Natural killer cell (primary cell): ENCODE results near the gene SLC35F3. TPM values are rescaled to one million over a fixed set of nuclear protein-coding genes. Genes with fewer than 3 reads are reported as not detected.

Experiments used
- ATAC-seq, 3 donors: fragments of 150-1000 bp in 2 of 3; fragments of 200-7000 bp in 1 of 3; cut with Tn5 transposase; 1 replicate in 1 of 3; 2 replicates in 2 of 3; pipeline ENCODE4 v1.10.0; 2021; ENCODE audit warnings: mild to moderate bottlenecking in 2 of 3, moderate library complexity in 2 of 3
- DNase-seq, 2 donors: peaks; one replicate each; pipeline versions ENCODE4 v3.0.0 to v3.0.0-alpha.2; 2013 to 2021; ENCODE audit warnings: mixed read lengths in 1 of 2
- H3K27ac ChIP-seq: one replicate; pipeline ENCODE4 v1.5.1; 2013; ENCODE audit warnings: mild to moderate bottlenecking, low read length
- H3K27me3 ChIP-seq: one replicate; pipeline ENCODE4 v1.6.1; 2013; ENCODE audit warnings: low read length; ENCODE audit not compliant: control insufficient read depth, insufficient read depth
- H3K36me3 ChIP-seq: one replicate; pipeline ENCODE4 v1.6.1; 2013; ENCODE audit warnings: low read length; ENCODE audit not compliant: control insufficient read depth, insufficient read depth
- H3K4me1 ChIP-seq: one replicate; pipeline ENCODE4 v1.6.1; 2013; ENCODE audit warnings: low read length; ENCODE audit not compliant: control insufficient read depth, insufficient read depth
- H3K4me3 ChIP-seq: one replicate; pipeline ENCODE4 v1.5.1; 2013; ENCODE audit warnings: low read length
- H3K9me3 ChIP-seq: one replicate; pipeline ENCODE4 v1.6.1; 2013; ENCODE audit warnings: low read length; ENCODE audit not compliant: control insufficient read depth, insufficient read depth
- H3K27ac Mint-ChIP-seq, 2 donors: one replicate each; pipeline ENCODE4 v1.8.0; 2022; ENCODE audit warnings: mild to moderate bottlenecking in 2 of 2, mixed read lengths in 2 of 2, moderate library complexity in 1 of 2
- H3K27me3 Mint-ChIP-seq, 2 donors: one replicate each; pipeline ENCODE4 v1.8.0; 2022; ENCODE audit warnings: low read depth in 2 of 2, mixed read lengths in 2 of 2
- H3K36me3 Mint-ChIP-seq: one replicate; pipeline ENCODE4 v1.8.0; 2022; ENCODE audit warnings: mixed read lengths
- H3K4me1 Mint-ChIP-seq, 2 donors: one replicate each; pipeline ENCODE4 v1.8.0; 2022; ENCODE audit warnings: mixed read lengths in 2 of 2
- H3K4me3 Mint-ChIP-seq: one replicate; pipeline ENCODE4 v1.8.0; 2022; ENCODE audit warnings: mild to moderate bottlenecking, moderate library complexity, mixed read lengths
- H3K9me3 Mint-ChIP-seq, 2 donors: one replicate each; pipeline ENCODE4 v1.8.0; 2022; ENCODE audit warnings: mixed read lengths in 2 of 2
- CTCF ChIP-seq: fragments of 200-600 bp; IDR thresholded peaks from one replicate; pipeline ENCODE4 v1.8.0; 2022; ENCODE audit warnings: antibody characterized with exemption
- WGBS: methylation state at CpG from one replicate; pipeline ENCODE4 v1.1.7; 2013; ENCODE audit warnings: missing lambda C conversion rate; ENCODE audit not compliant: insufficient coverage; 5-methylcytosine and 5-hydroxymethylcytosine counted together
- intact Hi-C: fragments of 100-400 bp; cut with micrococcal nuclease; formaldehyde crosslinking; loops from one replicate; pipeline ENCODE4 v1.14.2; 2022
- total RNA-seq, 4 donors: library from RNA; stranded (reverse); fragments of 120-200 nt in 1 of 4; gene quantifications; one replicate each; pipeline versions ENCODE4 v1.2.3 to v1.2.4, GENCODE V29; 2013 to 2022

The SLC35F3 gene
- total RNA-seq, 3 donors from 2014 or later (not counting 1 experiment from before 2014, with no cell fraction given) = not detected

- intact Hi-C loops = no loop called here
- Mint-ChIP-seq H3K27me3 (peaks cover 0 to 17% of the 10 kb centered on the region in 2 donors), H3K4me3 (no peak overlapping the region), H3K36me3 (no peaks in the 10 kb centered on the region), H3K9me3 (peaks cover 0 to 2% of the 10 kb centered on the region in 2 donors), H3K4me1 (no peaks in the 10 kb centered on the region), H3K27ac (no peak overlapping the region)
- Histone ChIP-seq H3K27me3 (no peaks in the 10 kb centered on the region), H3K27ac (no peak overlapping the region), H3K9me3 (no peaks in the 10 kb centered on the region), H3K36me3 (no peaks in the 10 kb centered on the region), H3K4me3 (no peak overlapping the region), H3K4me1 (no peaks in the 10 kb centered on the region)
- DNase-seq (no peak), ATAC-seq (no peak)
- no peak for TF ChIP-seq CTCF
- 90% methylated on average over 5 of the region's 5 CpGs for WGBS
These were observed 219.4 kb downstream of the SLC35F3 start for GRCh38 chr1:234123867-234124266.

- peaks cover 0 to 2% of the 10 kb centered on the region in 2 donors for H3K9me3 Mint-ChIP-seq
- H3K4me3 Mint-ChIP-seq = no peak overlapping the region
- no peak overlapping the region for H3K27ac ChIP-seq
- no peaks in the 10 kb centered on the region for H3K36me3 Mint-ChIP-seq
- H3K27ac Mint-ChIP-seq = no peak overlapping the region
- intact Hi-C loops = no loop called here
- H3K27me3 Mint-ChIP-seq = peaks cover 0 to 17% of the 10 kb centered on the region in 2 donors
- H3K27me3 ChIP-seq = no peaks in the 10 kb centered on the region
- H3K9me3 ChIP-seq = no peaks in the 10 kb centered on the region
- 19% methylated on average over 11 of the region's 11 CpGs for WGBS
- no peak for TF ChIP-seq CTCF
- no peaks in the 10 kb centered on the region for H3K36me3 ChIP-seq
- H3K4me1 ChIP-seq = no peaks in the 10 kb centered on the region
- no peaks in the 10 kb centered on the region for H3K4me1 Mint-ChIP-seq
- peak in 1 of 2 donors; percentile 39 for DNase-seq
- peak in 1 of 3 donors; percentile 27 for ATAC-seq
- no peak overlapping the region for H3K4me3 ChIP-seq
These were observed 220.8 kb downstream of the SLC35F3 start for GRCh38 chr1:234125283-234125682.

- 89% methylated on average over 13 of the region's 13 CpGs for WGBS
- H3K4me3 ChIP-seq = no peak overlapping the region
- no peak for DNase-seq
- no peak overlapping the region for H3K27ac ChIP-seq
- no peak overlapping the region for H3K27ac Mint-ChIP-seq
- H3K4me1 ChIP-seq = no peaks in the 10 kb centered on the region
- no peaks in the 10 kb centered on the region for H3K36me3 ChIP-seq
- peaks cover 0 to 17% of the 10 kb centered on the region in 2 donors for H3K27me3 Mint-ChIP-seq
- H3K4me3 Mint-ChIP-seq = no peak overlapping the region
- no peak for ATAC-seq
- H3K9me3 ChIP-seq = no peaks in the 10 kb centered on the region
- H3K9me3 Mint-ChIP-seq = peaks cover 0 to 2% of the 10 kb centered on the region in 2 donors
- intact Hi-C loops = no loop called here
- H3K36me3 Mint-ChIP-seq = no peaks in the 10 kb centered on the region
- no peaks in the 10 kb centered on the region for H3K27me3 ChIP-seq
- no peaks in the 10 kb centered on the region for H3K4me1 Mint-ChIP-seq
- no peak for TF ChIP-seq CTCF
These were observed 221.2 kb downstream of the SLC35F3 start for GRCh38 chr1:234125714-234126113.

DNA sequence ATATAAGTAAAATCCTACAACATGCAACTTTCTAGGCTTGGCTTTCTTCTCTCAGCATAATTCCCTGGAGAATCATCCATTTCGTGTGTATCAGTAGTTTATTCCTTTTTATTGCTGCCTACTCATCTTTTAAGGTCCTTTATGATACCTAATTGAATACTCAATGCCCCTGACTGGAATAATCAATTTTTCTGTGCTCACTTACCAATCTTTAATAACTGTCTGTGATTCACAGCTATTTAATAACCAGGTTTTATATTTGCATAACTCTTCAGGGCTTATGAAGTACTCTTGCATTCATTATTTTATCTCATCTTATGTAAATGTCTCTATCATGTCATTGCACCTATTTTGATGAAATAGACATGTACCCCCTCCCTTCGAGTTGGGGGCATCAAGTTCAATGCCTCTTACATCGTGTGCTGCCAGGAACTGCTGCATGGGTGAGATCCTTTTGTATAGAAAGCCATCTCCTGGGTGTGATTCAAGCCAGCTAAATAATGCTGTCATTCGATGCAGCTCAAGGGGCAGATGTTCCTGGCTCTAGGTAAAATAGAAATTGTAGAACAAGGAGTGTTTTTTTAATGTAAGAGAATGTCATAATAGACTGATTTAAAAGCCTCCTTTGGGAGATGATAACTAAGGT, 222.7 kb downstream of the SLC35F3 start:
- intact Hi-C loops = no loop called here
- Mint-ChIP-seq H3K27ac (no peak overlapping the region), H3K4me1 (no peaks in the 10 kb centered on the region), H3K27me3 (peaks cover 0 to 17% of the 10 kb centered on the region in 2 donors), H3K9me3 (peaks cover 0 to 2% of the 10 kb centered on the region in 2 donors), H3K36me3 (no peaks in the 10 kb centered on the region), H3K4me3 (no peak overlapping the region)
- TF ChIP-seq CTCF = no peak
- no peak for ATAC-seq
- no peak for DNase-seq
- Histone ChIP-seq H3K9me3 (no peaks in the 10 kb centered on the region), H3K27ac (no peak overlapping the region), H3K36me3 (no peaks in the 10 kb centered on the region), H3K27me3 (no peaks in the 10 kb centered on the region), H3K4me1 (no peaks in the 10 kb centered on the region), H3K4me3 (no peak overlapping the region)
- 56% methylated on average over 4 of the region's 4 CpGs for WGBS
